Stimulated activated naive B cell treated with anti-CD40 and anti-IgM and Interleukin-4, amounts not matched to agents 10 μg/mL and 1 μg/mL and 100 μg/mL, for 72 hours (primary cell): ENCODE results near the gene GNAS.

Source experiments
- ATAC-seq, 2 donors: fragments of 150-1000 bp; cut with Tn5 transposase; replicated peaks; 2 replicates each; pipeline ENCODE4 v1.10.0; 2021; ENCODE audit warnings: moderate library complexity in 1 of 2
- DNase-seq: peaks from one replicate; pipeline ENCODE4 v3.0.0; 2021
- H3K27ac Mint-ChIP-seq: one replicate; pipeline ENCODE4 v1.8.0; 2022; ENCODE audit warnings: mild to moderate bottlenecking, mixed read lengths
- H3K27me3 Mint-ChIP-seq, 2 donors: one replicate each; pipeline ENCODE4 v1.8.0; 2022; ENCODE audit warnings: mixed read lengths in 2 of 2
- H3K36me3 Mint-ChIP-seq, 2 donors: one replicate each; pipeline ENCODE4 v1.8.0; 2022; ENCODE audit warnings: mixed read lengths in 2 of 2, mild to moderate bottlenecking in 1 of 2
- H3K4me1 Mint-ChIP-seq, 2 donors: one replicate each; pipeline ENCODE4 v1.8.0; 2022; ENCODE audit warnings: mixed read lengths in 2 of 2, mild to moderate bottlenecking in 1 of 2
- H3K4me3 Mint-ChIP-seq, 2 donors: one replicate each; pipeline ENCODE4 v1.8.0; 2022; ENCODE audit warnings: mild to moderate bottlenecking in 2 of 2, mixed read lengths in 2 of 2, moderate library complexity in 1 of 2
- H3K9me3 Mint-ChIP-seq, 2 donors: one replicate each; pipeline ENCODE4 v1.8.0; 2022; ENCODE audit warnings: mixed read lengths in 2 of 2, mild to moderate bottlenecking in 1 of 2

Gene GNAS

GRCh38 chr20:58910473-58910872 is 58.0 kb downstream of the GNAS start:
- H3K27ac Mint-ChIP-seq, result peak overlapping the region; percentile 47
- no peaks in the 10 kb centered on the region for H3K9me3 Mint-ChIP-seq
- peaks cover 24 to 67% of the 10 kb centered on the region in 2 donors for H3K4me1 Mint-ChIP-seq
- ATAC-seq, result no peak
- no peaks in the 10 kb centered on the region for H3K27me3 Mint-ChIP-seq
- no peak overlapping the region for H3K4me3 Mint-ChIP-seq
- no peak for DNase-seq
- H3K36me3 Mint-ChIP-seq, result peaks cover 51 to 70% of the 10 kb centered on the region in 2 donors

- Mint-ChIP-seq H3K27ac (peak overlapping the region; percentile 17), H3K4me1 (peaks cover 18 to 59% of the 10 kb centered on the region in 2 donors), H3K36me3 (peaks cover 46 to 63% of the 10 kb centered on the region in 2 donors), H3K27me3 (no peaks in the 10 kb centered on the region), H3K4me3 (no peak overlapping the region), H3K9me3 (no peaks in the 10 kb centered on the region)
- ATAC-seq (no peak), DNase-seq (no peak)
Observed at GRCh38 chr20:58911309-58911708, 58.8 kb downstream of the GNAS start.

GRCh38 chr20:58911970-58912369 is 59.5 kb downstream of the GNAS start:
- Mint-ChIP-seq H3K27ac (peak overlapping the region; percentile 72), H3K27me3 (no peaks in the 10 kb centered on the region), H3K4me3 (no peak overlapping the region), H3K9me3 (no peaks in the 10 kb centered on the region), H3K36me3 (peaks cover 42 to 57% of the 10 kb centered on the region in 2 donors), H3K4me1 (peaks cover 14 to 53% of the 10 kb centered on the region in 2 donors)
- DNase-seq (no peak), ATAC-seq (no peak)

GRCh38 chr20:58913079-58913478 is 60.6 kb downstream of the GNAS start:
- Mint-ChIP-seq H3K9me3 (no peaks in the 10 kb centered on the region), H3K4me1 (peaks cover 8 to 42% of the 10 kb centered on the region in 2 donors), H3K27ac (peak overlapping the region; percentile 20), H3K27me3 (no peaks in the 10 kb centered on the region), H3K4me3 (no peak overlapping the region), H3K36me3 (peaks cover 34 to 48% of the 10 kb centered on the region in 2 donors)
- ATAC-seq (no peak), DNase-seq (no peak)

GRCh38 chr20:58918621-58919020 is 66.1 kb downstream of the GNAS start:
- no peak for DNase-seq
- ATAC-seq, result no peak
- H3K9me3 Mint-ChIP-seq, result no peaks in the 10 kb centered on the region
- H3K27ac Mint-ChIP-seq, result no peak overlapping the region
- no peak overlapping the region for H3K4me3 Mint-ChIP-seq
- H3K36me3 Mint-ChIP-seq, result no peaks in the 10 kb centered on the region
- H3K27me3 Mint-ChIP-seq, result no peaks in the 10 kb centered on the region
- H3K4me1 Mint-ChIP-seq, result no peaks in the 10 kb centered on the region

GRCh38 chr20:58921564-58921963 is 69.0 kb downstream of the GNAS start:
- H3K27me3 Mint-ChIP-seq, result no peaks in the 10 kb centered on the region
- H3K4me1 Mint-ChIP-seq, result no peaks in the 10 kb centered on the region
- no peaks in the 10 kb centered on the region for H3K36me3 Mint-ChIP-seq
- H3K4me3 Mint-ChIP-seq, result no peak overlapping the region
- ATAC-seq, result no peak
- H3K9me3 Mint-ChIP-seq, result no peaks in the 10 kb centered on the region
- no peak for DNase-seq
- no peak overlapping the region for H3K27ac Mint-ChIP-seq

GRCh38 chr20:58922036-58922435 is 69.5 kb downstream of the GNAS start:
- DNase-seq (no peak), ATAC-seq (no peak)
- no peaks in the 10 kb centered on the region for H3K9me3 Mint-ChIP-seq
- no peaks in the 10 kb centered on the region for H3K27me3 Mint-ChIP-seq
- no peaks in the 10 kb centered on the region for H3K36me3 Mint-ChIP-seq
- no peak overlapping the region for H3K4me3 Mint-ChIP-seq
- H3K4me1 Mint-ChIP-seq, result no peaks in the 10 kb centered on the region
- H3K27ac Mint-ChIP-seq, result no peak overlapping the region

- no peak overlapping the region for H3K27ac Mint-ChIP-seq
- no peak for ATAC-seq
Observed at GRCh38 chr20:58923117-58923712, 70.7 kb downstream of the GNAS start.

GRCh38 chr20:58926802-58927489 is 74.4 kb downstream of the GNAS start:
- ATAC-seq, result no peak
- no peak overlapping the region for H3K27ac Mint-ChIP-seq

More at GRCh38 chr20:58923117-58923712, 70.7 kb downstream of the GNAS start:
- Mint-ChIP-seq H3K9me3 (no peaks in the 10 kb centered on the region), H3K4me1 (no peaks in the 10 kb centered on the region), H3K4me3 (no peak overlapping the region), H3K36me3 (no peaks in the 10 kb centered on the region), H3K27me3 (no peaks in the 10 kb centered on the region)
- DNase-seq, result no peak

GRCh38 chr20:58927490-58928061 is 75.1 kb downstream of the GNAS start:
- Mint-ChIP-seq H3K4me3 (no peak overlapping the region), H3K27ac (no peak overlapping the region), H3K9me3 (no peaks in the 10 kb centered on the region), H3K4me1 (peaks cover 0 to 3% of the 10 kb centered on the region in 2 donors), H3K36me3 (no peaks in the 10 kb centered on the region), H3K27me3 (peaks cover 0 to 6% of the 10 kb centered on the region in 2 donors)
- no peak for ATAC-seq
- DNase-seq, result no peak

More at GRCh38 chr20:58926802-58927489, 74.4 kb downstream of the GNAS start:
- Mint-ChIP-seq H3K36me3 (no peaks in the 10 kb centered on the region), H3K27me3 (peaks cover 0 to 6% of the 10 kb centered on the region in 2 donors), H3K4me3 (no peak overlapping the region), H3K9me3 (no peaks in the 10 kb centered on the region), H3K4me1 (peaks cover 0 to 3% of the 10 kb centered on the region in 2 donors)
- DNase-seq, result no peak

- Mint-ChIP-seq H3K27me3 (peaks cover 6% of the 10 kb centered on the region in 2 donors), H3K36me3 (no peaks in the 10 kb centered on the region), H3K27ac (no peak overlapping the region), H3K4me3 (no peak overlapping the region), H3K9me3 (no peaks in the 10 kb centered on the region), H3K4me1 (peaks cover 3 to 6% of the 10 kb centered on the region in 2 donors)
- no peak for ATAC-seq
- no peak for DNase-seq
Observed at GRCh38 chr20:58930496-58930895, 78.0 kb downstream of the GNAS start.

GRCh38 chr20:58932170-58932569 is 79.7 kb downstream of the GNAS start:
- Mint-ChIP-seq H3K36me3 (peaks cover 0 to 2% of the 10 kb centered on the region in 2 donors), H3K27me3 (peaks cover 6% of the 10 kb centered on the region in 2 donors), H3K4me1 (peaks cover 3 to 6% of the 10 kb centered on the region in 2 donors), H3K27ac (no peak overlapping the region), H3K9me3 (peaks cover 0 to 3% of the 10 kb centered on the region in 2 donors), H3K4me3 (no peak overlapping the region)
- DNase-seq (no peak), ATAC-seq (no peak)

GRCh38 chr20:58938078-58938477 is 85.6 kb downstream of the GNAS start:
- peak in 1 of 2 donors; percentile 45 for ATAC-seq
- H3K4me1 Mint-ChIP-seq, result peaks cover 0 to 18% of the 10 kb centered on the region in 2 donors
- no peak overlapping the region for H3K4me3 Mint-ChIP-seq
- no peak overlapping the region for H3K27ac Mint-ChIP-seq
- H3K27me3 Mint-ChIP-seq, result peaks cover 0 to 12% of the 10 kb centered on the region in 2 donors
- no peak for DNase-seq
- peaks cover 0 to 2% of the 10 kb centered on the region in 2 donors for H3K36me3 Mint-ChIP-seq
- peaks cover 0 to 5% of the 10 kb centered on the region in 2 donors for H3K9me3 Mint-ChIP-seq

GRCh38 chr20:58938541-58938940 is 86.0 kb downstream of the GNAS start:
- Mint-ChIP-seq H3K36me3 (peaks cover 0 to 2% of the 10 kb centered on the region in 2 donors), H3K9me3 (peaks cover 0 to 5% of the 10 kb centered on the region in 2 donors), H3K4me1 (peaks cover 0 to 18% of the 10 kb centered on the region in 2 donors), H3K27me3 (peaks cover 0 to 12% of the 10 kb centered on the region in 2 donors), H3K27ac (no peak overlapping the region), H3K4me3 (no peak overlapping the region)
- no peak for DNase-seq
- peak in 1 of 2 donors; percentile 78 for ATAC-seq

GRCh38 chr20:58941471-58941870 is 89.0 kb downstream of the GNAS start:
- Mint-ChIP-seq H3K27ac (no peak overlapping the region), H3K27me3 (peaks cover 0 to 5% of the 10 kb centered on the region in 2 donors), H3K9me3 (peaks cover 0 to 2% of the 10 kb centered on the region in 2 donors), H3K4me3 (no peak overlapping the region), H3K36me3 (no peaks in the 10 kb centered on the region), H3K4me1 (peaks cover 2 to 21% of the 10 kb centered on the region in 2 donors)
- ATAC-seq (no peak), DNase-seq (no peak)
